SK-N-SH treated with all-trans-retinoic acid at 6 μM for 48 hours (cell line): ENCODE data around the gene TMPRSS11D.

Experiments used
- ATAC-seq: fragments of 200-7000 bp; cut with Tn5 transposase; 3 replicates; pipeline ENCODE4 v1.9.1; 2020; ENCODE audit warnings: mild to moderate bottlenecking, moderate library complexity
- ARNTL ChIP-seq: fragments of 450-650 bp; formaldehyde crosslinking; IDR thresholded peaks from 2 replicates; pipeline ENCODE4 v1.5.0; 2020; ENCODE audit warnings: low read depth, mild to moderate bottlenecking, moderate library complexity, borderline replicate concordance
- BACH2 ChIP-seq: fragments of 250-450 bp; sonication (Bioruptor Pico); IDR thresholded peaks from 2 replicates; pipeline ENCODE4 v1.9.0; 2021; ENCODE audit warnings: mild to moderate bottlenecking, borderline replicate concordance
- CREB5 ChIP-seq: fragments of 250-450 bp; sonication (Bioruptor Pico); IDR thresholded peaks from 2 replicates; pipeline ENCODE4 v1.5.1; 2020; ENCODE audit warnings: low read depth, mild to moderate bottlenecking, moderate library complexity
- CSRNP3 ChIP-seq: fragments of 250-450 bp; sonication (Bioruptor Pico); IDR thresholded peaks from 2 replicates; pipeline ENCODE4 v1.5.1; 2021; ENCODE audit warnings: mild to moderate bottlenecking, moderate library complexity
- GLIS3 ChIP-seq: fragments of 250-450 bp; sonication (Bioruptor Pico); IDR thresholded peaks from 2 replicates; pipeline ENCODE4 v1.5.0; 2020; ENCODE audit warnings: mild to moderate bottlenecking, moderate library complexity
- POU6F1 ChIP-seq: fragments of 250-450 bp; sonication (Bioruptor Pico); IDR thresholded peaks from 2 replicates; pipeline ENCODE4 v1.8.0; 2021; ENCODE audit warnings: low read depth, mild to moderate bottlenecking, moderate library complexity, borderline replicate concordance
- RARB ChIP-seq: fragments of 250-450 bp; sonication (Bioruptor Pico); IDR thresholded peaks from 2 replicates; pipeline ENCODE4 v1.8.0; 2021; ENCODE audit warnings: mild to moderate bottlenecking, moderate library complexity
- SNAI2 ChIP-seq: fragments of 250-450 bp; sonication (Bioruptor Pico); IDR thresholded peaks from 2 replicates; pipeline ENCODE4 v1.5.0; 2020; ENCODE audit warnings: mild to moderate bottlenecking, moderate library complexity
- TCF4 ChIP-seq: fragments of 250-450 bp; sonication (Bioruptor Pico); IDR thresholded peaks from 2 replicates; pipeline ENCODE4 v1.8.0; 2021; ENCODE audit warnings: mild to moderate bottlenecking, moderate library complexity, borderline replicate concordance
- TOX ChIP-seq: fragments of 250-450 bp; sonication (Bioruptor Pico); IDR thresholded peaks from 2 replicates; pipeline ENCODE4 v1.8.0; 2021; ENCODE audit warnings: mild to moderate bottlenecking, moderate library complexity, borderline replicate concordance
- ZC3H10 ChIP-seq: fragments of 250-450 bp; sonication (Bioruptor Pico); IDR thresholded peaks from 2 replicates; pipeline ENCODE4 v1.5.1; 2021; ENCODE audit warnings: mild to moderate bottlenecking, moderate library complexity
- ZFP3 ChIP-seq: fragments of 250-450 bp; sonication (Bioruptor Pico); IDR thresholded peaks from 2 replicates; pipeline ENCODE4 v1.5.0; 2020; ENCODE audit warnings: mild to moderate bottlenecking, moderate library complexity
- ZFP30 ChIP-seq: fragments of 450-650 bp; formaldehyde crosslinking; IDR thresholded peaks from 2 replicates; pipeline ENCODE4 v1.5.0; 2022; ENCODE audit warnings: mild to moderate bottlenecking, moderate library complexity
- ZNF565 ChIP-seq: fragments of 450-650 bp; formaldehyde crosslinking; conservative IDR thresholded peaks from 2 replicates; pipeline ENCODE4 v1.5.0; 2020; ENCODE audit warnings: low read depth, mild to moderate bottlenecking, moderate library complexity
- ZNF70 ChIP-seq: fragments of 450-650 bp; formaldehyde crosslinking; IDR thresholded peaks from 2 replicates; pipeline ENCODE4 v1.5.0; 2020; ENCODE audit warnings: mild to moderate bottlenecking, moderate library complexity
- ZNF8 ChIP-seq: fragments of 450-650 bp; formaldehyde crosslinking; IDR thresholded peaks from 2 replicates; pipeline ENCODE4 v1.5.0; 2020; ENCODE audit warnings: mild to moderate bottlenecking, moderate library complexity
- TF ChIP-seq, protein P1 (sequence below): fragments of 250-450 bp; sonication (Bioruptor Pico); IDR thresholded peaks from 2 replicates; pipeline ENCODE4 v1.8.0; 2020; ENCODE audit warnings: mild to moderate bottlenecking, moderate library complexity, borderline replicate concordance
- TF ChIP-seq, protein P2 (sequence below): fragments of 250-450 bp; sonication (Bioruptor Pico); IDR thresholded peaks from 2 replicates; pipeline ENCODE4 v1.5.0; 2020; ENCODE audit warnings: mild to moderate bottlenecking, moderate library complexity

The TMPRSS11D gene

GRCh38 chr4:67820903-67821302, 62.9 kb downstream of the TMPRSS11D start:
- ATAC-seq = no peak
- TF ChIP-seq ARNTL (CRISPR knock-in tag) = no peak
- TF ChIP-seq BACH2 = no peak
- no peak for TF ChIP-seq ZFP30
- TF ChIP-seq ZNF8 (CRISPR knock-in tag) = no peak

GRCh38 chr4:67810011-67810410, 73.8 kb downstream of the TMPRSS11D start:
- ATAC-seq = no peak

DNA sequence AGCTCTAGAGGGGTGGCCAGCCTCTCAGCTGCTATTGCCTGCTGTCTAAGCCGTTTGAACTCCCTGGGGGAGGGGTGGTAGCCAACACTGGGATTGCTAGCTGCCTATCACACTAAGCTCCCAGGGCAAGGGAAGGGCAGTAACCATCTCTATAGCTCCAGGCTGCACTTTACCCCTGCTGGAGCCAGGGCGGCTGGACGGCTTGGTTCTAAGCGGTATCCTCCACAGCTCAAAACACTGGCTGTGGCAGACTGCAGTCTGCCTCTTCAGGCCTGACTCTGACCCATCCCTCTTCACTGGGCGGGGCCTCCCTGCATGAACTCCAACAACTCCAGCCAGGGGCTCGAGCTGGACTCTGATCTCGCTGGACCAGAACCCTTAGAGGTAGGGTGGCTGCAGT, 74.3 kb downstream of the TMPRSS11D start:
- ATAC-seq = no peak
- TF ChIP-seq RARB (no peak), ZFP3 (CRISPR knock-in tag) (no peak), SNAI2 (CRISPR knock-in tag) (no peak), ZC3H10 (no peak), GLIS3 (no peak), TCF4 (CRISPR knock-in tag) (no peak), ZNF565 (no peak), TOX (CRISPR knock-in tag) (no peak), POU6F1 (no peak), CREB5 (CRISPR knock-in tag) (no peak)
- TF ChIP-seq, protein P1, sequence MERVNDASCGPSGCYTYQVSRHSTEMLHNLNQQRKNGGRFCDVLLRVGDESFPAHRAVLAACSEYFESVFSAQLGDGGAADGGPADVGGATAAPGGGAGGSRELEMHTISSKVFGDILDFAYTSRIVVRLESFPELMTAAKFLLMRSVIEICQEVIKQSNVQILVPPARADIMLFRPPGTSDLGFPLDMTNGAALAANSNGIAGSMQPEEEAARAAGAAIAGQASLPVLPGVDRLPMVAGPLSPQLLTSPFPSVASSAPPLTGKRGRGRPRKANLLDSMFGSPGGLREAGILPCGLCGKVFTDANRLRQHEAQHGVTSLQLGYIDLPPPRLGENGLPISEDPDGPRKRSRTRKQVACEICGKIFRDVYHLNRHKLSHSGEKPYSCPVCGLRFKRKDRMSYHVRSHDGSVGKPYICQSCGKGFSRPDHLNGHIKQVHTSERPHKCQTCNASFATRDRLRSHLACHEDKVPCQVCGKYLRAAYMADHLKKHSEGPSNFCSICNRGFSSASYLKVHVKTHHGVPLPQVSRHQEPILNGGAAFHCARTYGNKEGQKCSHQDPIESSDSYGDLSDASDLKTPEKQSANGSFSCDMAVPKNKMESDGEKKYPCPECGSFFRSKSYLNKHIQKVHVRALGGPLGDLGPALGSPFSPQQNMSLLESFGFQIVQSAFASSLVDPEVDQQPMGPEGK (CRISPR knock-in tag) = no peak
- TF ChIP-seq, protein P2, sequence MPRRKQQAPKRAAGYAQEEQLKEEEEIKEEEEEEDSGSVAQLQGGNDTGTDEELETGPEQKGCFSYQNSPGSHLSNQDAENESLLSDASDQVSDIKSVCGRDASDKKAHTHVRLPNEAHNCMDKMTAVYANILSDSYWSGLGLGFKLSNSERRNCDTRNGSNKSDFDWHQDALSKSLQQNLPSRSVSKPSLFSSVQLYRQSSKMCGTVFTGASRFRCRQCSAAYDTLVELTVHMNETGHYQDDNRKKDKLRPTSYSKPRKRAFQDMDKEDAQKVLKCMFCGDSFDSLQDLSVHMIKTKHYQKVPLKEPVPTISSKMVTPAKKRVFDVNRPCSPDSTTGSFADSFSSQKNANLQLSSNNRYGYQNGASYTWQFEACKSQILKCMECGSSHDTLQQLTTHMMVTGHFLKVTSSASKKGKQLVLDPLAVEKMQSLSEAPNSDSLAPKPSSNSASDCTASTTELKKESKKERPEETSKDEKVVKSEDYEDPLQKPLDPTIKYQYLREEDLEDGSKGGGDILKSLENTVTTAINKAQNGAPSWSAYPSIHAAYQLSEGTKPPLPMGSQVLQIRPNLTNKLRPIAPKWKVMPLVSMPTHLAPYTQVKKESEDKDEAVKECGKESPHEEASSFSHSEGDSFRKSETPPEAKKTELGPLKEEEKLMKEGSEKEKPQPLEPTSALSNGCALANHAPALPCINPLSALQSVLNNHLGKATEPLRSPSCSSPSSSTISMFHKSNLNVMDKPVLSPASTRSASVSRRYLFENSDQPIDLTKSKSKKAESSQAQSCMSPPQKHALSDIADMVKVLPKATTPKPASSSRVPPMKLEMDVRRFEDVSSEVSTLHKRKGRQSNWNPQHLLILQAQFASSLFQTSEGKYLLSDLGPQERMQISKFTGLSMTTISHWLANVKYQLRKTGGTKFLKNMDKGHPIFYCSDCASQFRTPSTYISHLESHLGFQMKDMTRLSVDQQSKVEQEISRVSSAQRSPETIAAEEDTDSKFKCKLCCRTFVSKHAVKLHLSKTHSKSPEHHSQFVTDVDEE (CRISPR knock-in tag) = no peak

More at GRCh38 chr4:67810011-67810410, 73.8 kb downstream of the TMPRSS11D start:
- no peak for TF ChIP-seq TOX (CRISPR knock-in tag)
- no peak for TF ChIP-seq CREB5 (CRISPR knock-in tag)
- TF ChIP-seq POU6F1 = no peak
- TF ChIP-seq ZC3H10 = no peak
- no peak for TF ChIP-seq GLIS3
- no peak for TF ChIP-seq ZNF8 (CRISPR knock-in tag)
- no peak for TF ChIP-seq CSRNP3 (CRISPR knock-in tag)
- no peak for TF ChIP-seq ZNF565
- TF ChIP-seq RARB = no peak
- no peak for TF ChIP-seq TCF4 (CRISPR knock-in tag)
- no peak for TF ChIP-seq ZNF70 (CRISPR knock-in tag)
